ENCODE results near the gene CDCP1.
"Not testable (repeated sequence)": the region's sequence is repeated elsewhere in the genome, so short reads cannot be mapped to it uniquely, and the experiment has no call there.

CDCP1 gene

GRCh38 chr3:45164056-45164455 lies 17.9 kb upstream of the CDCP1 start:
- ATAC-seq (no peak), DNase-seq (no peak)
- Mint-ChIP-seq H3K4me1 (peaks cover 23% of the 10 kb centered on the region), H3K4me3 (no peak overlapping the region), H3K36me3 (ENCODE audit: low read depth) (no peaks in the 10 kb centered on the region), H3K27me3 (no peaks in the 10 kb centered on the region), H3K27ac (no peak overlapping the region), H3K9me3 (no peaks in the 10 kb centered on the region)

GRCh38 chr3:45163481-45163880 lies 17.3 kb upstream of the CDCP1 start:
- H3K27me3 Mint-ChIP-seq = no peaks in the 10 kb centered on the region
- no peaks in the 10 kb centered on the region for H3K9me3 Mint-ChIP-seq
- H3K4me1 Mint-ChIP-seq = peaks cover 23% of the 10 kb centered on the region
- no peak overlapping the region for H3K27ac Mint-ChIP-seq
- no peaks in the 10 kb centered on the region for H3K36me3 Mint-ChIP-seq (ENCODE audit: low read depth)
- no peak overlapping the region for H3K4me3 Mint-ChIP-seq
- no peak for ATAC-seq
- no peak for DNase-seq

- H3K36me3 Mint-ChIP-seq (ENCODE audit: low read depth) = peaks cover 3% of the 10 kb centered on the region
- H3K27ac Mint-ChIP-seq = no peak overlapping the region
- H3K27me3 Mint-ChIP-seq = peaks cover 13% of the 10 kb centered on the region
- H3K9me3 Mint-ChIP-seq = peaks cover 15% of the 10 kb centered on the region
- ATAC-seq (no peak), DNase-seq (no peak)
- no peaks in the 10 kb centered on the region for H3K4me1 Mint-ChIP-seq
- H3K4me3 Mint-ChIP-seq = no peak overlapping the region
Measured at GRCh38 chr3:45154641-45155147, 8.5 kb upstream of the CDCP1 start.

- ATAC-seq = no peak
- Mint-ChIP-seq H3K36me3 (ENCODE audit: low read depth) (peaks cover 3% of the 10 kb centered on the region), H3K27ac (no peak overlapping the region), H3K27me3 (peaks cover 17% of the 10 kb centered on the region), H3K4me1 (no peaks in the 10 kb centered on the region), H3K4me3 (no peak overlapping the region), H3K9me3 (peaks cover 15% of the 10 kb centered on the region)
- DNase-seq = no peak
Measured at GRCh38 chr3:45153658-45154437, 7.7 kb upstream of the CDCP1 start.

- peaks cover 27% of the 10 kb centered on the region for H3K27me3 Mint-ChIP-seq
Measured at GRCh38 chr3:45152307-45152706, 6.1 kb upstream of the CDCP1 start.

GRCh38 chr3:45151100-45151499 lies 4.9 kb upstream of the CDCP1 start:
- DNase-seq = no peak
- peaks cover 3% of the 10 kb centered on the region for H3K36me3 Mint-ChIP-seq (ENCODE audit: low read depth)
- ATAC-seq = no peak
- H3K4me1 Mint-ChIP-seq = peaks cover 3% of the 10 kb centered on the region
- H3K27ac Mint-ChIP-seq = no peak overlapping the region
- peaks cover 36% of the 10 kb centered on the region for H3K27me3 Mint-ChIP-seq
- peaks cover 15% of the 10 kb centered on the region for H3K9me3 Mint-ChIP-seq
- H3K4me3 Mint-ChIP-seq = no peak overlapping the region

More at GRCh38 chr3:45152307-45152706, 6.1 kb upstream of the CDCP1 start:
- H3K36me3 Mint-ChIP-seq (ENCODE audit: low read depth) = peaks cover 3% of the 10 kb centered on the region
- no peak for ATAC-seq
- H3K4me1 Mint-ChIP-seq = no peaks in the 10 kb centered on the region
- H3K27ac Mint-ChIP-seq = no peak overlapping the region
- H3K4me3 Mint-ChIP-seq = no peak overlapping the region
- H3K9me3 Mint-ChIP-seq = peaks cover 15% of the 10 kb centered on the region
- no peak for DNase-seq

- H3K9me3 Mint-ChIP-seq = peaks cover 15% of the 10 kb centered on the region
- peaks cover 20% of the 10 kb centered on the region for H3K4me1 Mint-ChIP-seq
- H3K27ac Mint-ChIP-seq = no peak overlapping the region
- no peak for DNase-seq
- H3K36me3 Mint-ChIP-seq (ENCODE audit: low read depth) = peaks cover 3% of the 10 kb centered on the region
- no peak overlapping the region for H3K4me3 Mint-ChIP-seq
- peaks cover 54% of the 10 kb centered on the region for H3K27me3 Mint-ChIP-seq
- no peak for ATAC-seq
Measured at GRCh38 chr3:45148921-45149320, 2.7 kb upstream of the CDCP1 start.

- H3K9me3 Mint-ChIP-seq = peaks cover 5% of the 10 kb centered on the region
- H3K4me1 Mint-ChIP-seq = peaks cover 23% of the 10 kb centered on the region
- no peak overlapping the region for H3K27ac Mint-ChIP-seq
- ATAC-seq = no peak
- peaks cover 3% of the 10 kb centered on the region for H3K36me3 Mint-ChIP-seq (ENCODE audit: low read depth)
- peaks cover 64% of the 10 kb centered on the region for H3K27me3 Mint-ChIP-seq
- peak overlapping the region; percentile 64 for H3K4me3 Mint-ChIP-seq
- no peak for DNase-seq
Measured at GRCh38 chr3:45145223-45145622, 955 bp downstream of the CDCP1 start.

GRCh38 chr3:45143673-45144671 lies 2.2 kb downstream of the CDCP1 start:
- ATAC-seq (no peak), DNase-seq (no peak)
- no peaks in the 10 kb centered on the region for H3K9me3 Mint-ChIP-seq
- peaks cover 58% of the 10 kb centered on the region for H3K27me3 Mint-ChIP-seq
- H3K4me1 Mint-ChIP-seq = peaks cover 23% of the 10 kb centered on the region
- no peaks in the 10 kb centered on the region for H3K36me3 Mint-ChIP-seq (ENCODE audit: low read depth)
- H3K4me3 Mint-ChIP-seq = no peak overlapping the region
- H3K27ac Mint-ChIP-seq = no peak overlapping the region

GRCh38 chr3:45140770-45141155 lies 5.4 kb downstream of the CDCP1 start:
- not testable (repeated sequence) for H3K36me3 Mint-ChIP-seq (ENCODE audit: low read depth); DNase-seq; ATAC-seq; H3K9me3 Mint-ChIP-seq; H3K27ac Mint-ChIP-seq; H3K4me3 Mint-ChIP-seq
- Mint-ChIP-seq H3K4me1 (peaks cover 20% of the 10 kb centered on the region), H3K27me3 (peaks cover 43% of the 10 kb centered on the region)

- H3K9me3 Mint-ChIP-seq = no peaks in the 10 kb centered on the region
- DNase-seq (no peak), ATAC-seq (no peak)
- no peak overlapping the region for H3K27ac Mint-ChIP-seq
- no peaks in the 10 kb centered on the region for H3K36me3 Mint-ChIP-seq (ENCODE audit: low read depth)
- H3K27me3 Mint-ChIP-seq = peaks cover 39% of the 10 kb centered on the region
- peaks cover 16% of the 10 kb centered on the region for H3K4me1 Mint-ChIP-seq
- H3K4me3 Mint-ChIP-seq = no peak overlapping the region
Measured at GRCh38 chr3:45140141-45140769, 5.9 kb downstream of the CDCP1 start.

GRCh38 chr3:45139372-45140140 lies 6.6 kb downstream of the CDCP1 start:
- Mint-ChIP-seq H3K4me3 (no peak overlapping the region), H3K9me3 (no peaks in the 10 kb centered on the region)

GRCh38 chr3:45137656-45138181 lies 8.5 kb downstream of the CDCP1 start:
- H3K9me3 Mint-ChIP-seq = no peaks in the 10 kb centered on the region
- DNase-seq (no peak), ATAC-seq (no peak)
- no peak overlapping the region for H3K27ac Mint-ChIP-seq
- peaks cover 23% of the 10 kb centered on the region for H3K27me3 Mint-ChIP-seq
- H3K36me3 Mint-ChIP-seq (ENCODE audit: low read depth) = no peaks in the 10 kb centered on the region
- H3K4me3 Mint-ChIP-seq = no peak overlapping the region
- peaks cover 1% of the 10 kb centered on the region for H3K4me1 Mint-ChIP-seq

More at GRCh38 chr3:45139372-45140140, 6.6 kb downstream of the CDCP1 start:
- ATAC-seq (no peak), DNase-seq (no peak)
- Mint-ChIP-seq H3K27ac (no peak overlapping the region), H3K27me3 (peaks cover 36% of the 10 kb centered on the region), H3K36me3 (ENCODE audit: low read depth) (no peaks in the 10 kb centered on the region), H3K4me1 (peaks cover 11% of the 10 kb centered on the region)

All from activated naive CD8-positive, alpha-beta T cell treated with anti-CD3 and anti-CD28 coated beads, Interleukin-2, amount 50 U/mL, for 24 hours (primary cell).